ENCODE results near the gene BRD3.

Gene BRD3

DNA sequence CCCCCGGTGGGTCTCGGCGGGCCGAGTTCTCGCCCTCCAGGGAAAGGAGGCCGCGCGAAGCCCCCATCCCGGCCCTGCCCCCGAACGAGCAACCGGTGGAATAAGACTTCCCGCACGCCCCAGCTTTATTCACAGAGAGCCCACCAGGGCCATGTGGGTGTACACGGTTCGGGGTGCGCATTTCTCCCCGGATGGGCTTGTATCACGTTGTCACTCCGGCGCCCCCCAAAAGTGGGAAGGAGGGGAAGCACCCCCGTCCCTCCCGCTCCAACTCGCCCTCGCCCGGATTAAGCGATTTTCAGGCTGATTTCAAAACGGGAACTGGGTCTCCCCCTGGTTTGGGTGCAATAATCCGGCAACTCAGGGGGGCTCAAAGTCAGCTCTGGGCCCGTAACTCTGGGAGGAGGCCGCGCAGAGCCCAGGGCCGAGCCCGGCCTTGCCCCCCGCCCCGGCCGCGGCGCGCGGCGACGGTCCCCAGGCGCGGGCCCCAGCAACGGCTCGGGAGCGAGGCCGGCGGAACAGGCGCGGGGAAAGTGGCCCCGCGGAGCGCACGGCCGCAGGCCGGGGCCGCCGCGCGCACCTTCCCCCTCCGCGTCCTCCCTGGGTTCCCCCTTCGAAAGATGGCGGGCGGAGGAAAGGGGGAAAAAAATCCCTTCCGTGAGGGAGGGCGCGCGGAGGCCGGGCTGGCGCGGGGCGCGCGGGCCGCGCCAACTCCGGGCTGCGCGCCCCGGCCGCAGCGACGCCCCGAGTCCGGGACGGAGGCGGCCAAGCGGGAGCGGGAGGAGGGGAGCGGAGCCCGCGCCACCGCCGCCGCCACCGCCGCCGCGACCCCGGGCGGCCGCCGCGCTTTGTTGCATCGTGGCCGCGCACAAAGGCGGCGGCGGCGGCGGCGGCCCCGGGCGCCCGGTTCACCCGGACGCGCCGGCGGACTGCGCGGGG, 644 bp downstream of the BRD3 start:
- no peak for DNase-seq (ENCODE audit: low read depth)

DNA sequence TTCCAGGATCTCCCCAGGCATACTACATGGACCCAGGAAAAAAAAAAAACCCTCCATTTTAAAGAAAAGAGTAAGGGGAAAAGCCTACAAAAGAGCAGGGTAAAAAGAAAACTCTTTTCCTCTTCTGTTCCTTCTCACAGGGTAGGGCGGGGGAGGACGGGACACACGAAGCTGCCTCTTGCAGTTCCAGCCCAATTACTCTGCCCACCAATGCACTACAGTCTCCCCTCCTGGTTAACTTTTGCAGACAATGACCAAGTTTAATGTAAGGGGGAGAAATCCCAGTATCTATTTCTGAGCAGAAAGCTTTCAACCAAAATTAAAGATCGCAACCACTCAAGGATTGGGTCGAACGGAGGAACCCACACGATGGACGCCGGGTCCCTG, 1.3 kb downstream of the BRD3 start:
- DNase-seq (ENCODE audit: low read depth), result no peak

DNA sequence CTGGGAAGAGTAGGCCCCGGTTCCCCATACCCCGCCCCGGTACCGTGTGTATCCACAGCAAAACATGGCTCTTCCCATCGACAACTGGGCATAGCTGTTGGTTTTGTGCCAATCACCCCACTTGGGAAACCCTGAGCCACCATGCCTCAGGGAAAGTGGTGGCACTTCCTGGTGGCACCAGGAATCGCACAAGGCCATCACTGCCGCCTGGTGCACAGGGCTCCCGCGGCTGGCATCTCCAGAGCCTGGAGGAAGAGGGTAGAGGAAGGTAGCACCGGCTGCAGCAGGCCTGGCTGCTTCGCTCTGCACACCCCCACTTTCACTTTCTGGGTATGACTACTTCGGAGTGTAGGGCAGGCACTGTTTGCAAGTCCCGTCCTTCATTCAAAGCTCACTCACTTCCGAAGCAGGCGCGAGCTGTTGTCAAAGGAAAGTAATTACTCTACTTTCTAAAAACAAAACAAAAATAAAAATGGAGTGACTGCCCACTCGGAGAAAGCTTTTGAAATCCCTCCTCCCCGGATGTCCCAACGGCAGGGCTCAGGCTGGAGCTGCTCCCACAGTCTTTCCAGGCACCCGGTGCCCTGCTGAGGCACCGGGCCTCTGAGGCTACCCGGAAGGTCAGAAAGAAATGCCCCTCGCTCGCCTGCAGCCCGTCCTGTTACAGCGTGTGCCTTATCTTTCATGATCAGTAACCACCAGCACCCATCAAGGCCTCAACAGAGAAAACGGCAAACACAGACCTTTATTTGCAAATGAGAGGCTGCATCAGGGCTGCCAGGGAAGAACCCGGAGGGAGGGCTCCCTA, 2.0 kb downstream of the BRD3 start:
- DNase-seq (ENCODE audit: low read depth), result no peak

DNA sequence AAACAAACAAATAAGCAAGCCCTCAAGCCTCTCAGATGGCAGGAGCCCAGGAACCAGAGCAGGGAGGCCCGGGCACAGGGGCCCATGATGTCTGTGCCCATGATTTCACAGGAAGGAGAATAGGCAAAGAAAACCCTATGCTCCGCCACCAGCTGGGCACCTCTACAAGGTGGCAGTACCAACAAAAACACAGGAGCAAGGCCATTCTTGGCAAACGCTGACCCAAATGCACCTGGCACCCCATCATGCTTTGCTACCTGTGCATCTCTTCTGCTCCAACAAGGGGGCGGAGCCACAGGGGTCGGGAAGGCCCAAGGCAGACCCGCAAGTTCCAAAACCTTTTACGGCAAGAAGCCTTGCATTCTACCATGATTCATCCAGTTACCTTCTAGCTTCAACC, 3.1 kb downstream of the BRD3 start:
- no peak for DNase-seq (ENCODE audit: low read depth)

DNA sequence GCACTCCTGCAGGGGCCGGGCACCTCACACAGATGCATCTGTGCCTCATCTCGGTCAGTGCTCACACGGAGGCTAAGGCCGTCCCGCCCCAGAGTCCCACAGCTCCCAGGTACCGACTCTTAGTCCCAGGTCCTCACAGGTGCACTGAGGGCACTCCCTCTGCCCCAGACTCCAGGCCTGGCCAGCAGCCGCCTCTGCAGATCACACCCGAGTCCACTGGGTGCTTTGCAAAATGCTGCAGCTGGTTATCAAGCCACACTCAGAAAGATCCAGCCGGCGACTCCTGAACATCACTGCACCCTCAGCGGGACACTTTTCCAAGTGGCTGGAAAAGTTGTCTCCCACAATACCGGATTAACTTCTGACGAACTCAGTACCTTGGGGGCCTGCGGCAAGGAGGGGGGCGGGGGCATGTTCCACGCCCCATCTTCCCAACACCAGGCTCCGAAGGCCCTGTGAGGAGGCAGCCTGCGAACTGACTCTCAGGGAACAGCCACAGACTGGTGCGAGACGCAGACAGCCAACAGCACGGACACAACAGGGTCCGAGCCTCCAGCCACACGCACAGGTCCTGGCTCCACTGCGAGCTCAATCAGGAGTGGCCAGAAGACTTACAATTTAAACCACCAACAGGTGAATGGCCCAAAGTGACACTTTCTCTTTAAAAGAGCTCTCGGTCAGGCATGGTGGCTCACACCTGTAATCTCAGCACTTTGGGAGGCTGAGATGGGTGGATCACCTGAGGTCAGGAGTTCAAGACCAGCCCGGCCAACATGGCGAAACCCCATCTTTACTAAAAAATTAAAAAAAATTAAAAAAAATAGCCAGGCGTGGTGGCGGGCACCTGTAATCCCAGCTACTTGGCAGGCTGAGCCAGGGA, 4.0 kb downstream of the BRD3 start:
- DNase-seq (ENCODE audit: low read depth), result no peak

DNA sequence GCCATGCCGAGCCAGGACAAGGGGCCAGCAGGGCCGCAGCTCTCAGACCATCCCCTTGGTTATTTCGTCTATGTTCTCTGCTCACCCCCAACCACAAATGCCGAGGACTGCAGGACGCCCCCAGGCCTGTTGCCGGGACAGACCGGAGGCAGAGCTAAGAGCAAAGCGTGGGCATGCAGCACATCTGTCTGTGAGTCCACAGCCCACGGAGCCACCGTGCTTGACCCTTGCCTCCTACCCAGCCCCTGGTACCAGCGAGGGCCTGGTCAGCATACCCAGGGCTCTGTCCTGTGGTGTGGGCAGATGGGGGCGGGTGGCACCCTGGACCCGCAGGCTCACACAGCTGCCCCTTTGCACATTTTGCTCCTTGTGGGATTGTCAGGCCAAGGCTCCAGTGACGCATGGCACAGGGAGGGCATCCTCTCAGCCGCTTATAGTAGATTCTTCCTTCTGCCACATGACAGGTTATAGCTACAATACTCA, 4.7 kb downstream of the BRD3 start:
- no peak for DNase-seq (ENCODE audit: low read depth)

DNA sequence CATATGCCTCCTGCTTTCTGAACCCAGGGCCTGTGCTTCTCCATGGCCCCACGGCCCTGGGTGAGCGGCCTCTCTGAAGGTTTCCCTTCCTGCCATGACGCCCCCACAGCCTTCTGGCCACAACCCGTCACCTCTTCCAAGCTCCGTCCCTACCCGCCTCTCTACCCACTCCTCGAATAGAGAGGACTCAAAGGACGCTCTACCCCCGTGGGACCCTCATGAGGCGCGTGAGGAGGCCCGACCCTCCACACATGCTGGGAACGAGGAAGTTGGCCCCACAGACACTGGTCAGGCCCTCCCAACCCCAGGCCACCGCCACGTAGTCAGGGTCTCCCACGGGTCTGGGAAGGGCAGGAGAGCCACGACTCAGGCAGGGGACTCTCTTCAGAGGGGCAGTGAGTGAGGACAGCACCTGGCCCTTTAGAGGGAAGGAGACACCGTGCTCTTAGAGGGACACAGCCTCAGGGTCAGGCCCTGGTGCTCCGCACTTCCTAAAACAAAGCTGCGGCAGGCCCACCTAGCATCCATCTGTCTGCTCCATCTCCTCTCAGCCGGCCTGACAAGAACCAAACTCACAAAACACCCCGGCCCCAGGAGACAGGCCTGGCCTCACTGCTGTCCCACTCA, 5.3 kb downstream of the BRD3 start:
- no peak for DNase-seq (ENCODE audit: low read depth)

DNA sequence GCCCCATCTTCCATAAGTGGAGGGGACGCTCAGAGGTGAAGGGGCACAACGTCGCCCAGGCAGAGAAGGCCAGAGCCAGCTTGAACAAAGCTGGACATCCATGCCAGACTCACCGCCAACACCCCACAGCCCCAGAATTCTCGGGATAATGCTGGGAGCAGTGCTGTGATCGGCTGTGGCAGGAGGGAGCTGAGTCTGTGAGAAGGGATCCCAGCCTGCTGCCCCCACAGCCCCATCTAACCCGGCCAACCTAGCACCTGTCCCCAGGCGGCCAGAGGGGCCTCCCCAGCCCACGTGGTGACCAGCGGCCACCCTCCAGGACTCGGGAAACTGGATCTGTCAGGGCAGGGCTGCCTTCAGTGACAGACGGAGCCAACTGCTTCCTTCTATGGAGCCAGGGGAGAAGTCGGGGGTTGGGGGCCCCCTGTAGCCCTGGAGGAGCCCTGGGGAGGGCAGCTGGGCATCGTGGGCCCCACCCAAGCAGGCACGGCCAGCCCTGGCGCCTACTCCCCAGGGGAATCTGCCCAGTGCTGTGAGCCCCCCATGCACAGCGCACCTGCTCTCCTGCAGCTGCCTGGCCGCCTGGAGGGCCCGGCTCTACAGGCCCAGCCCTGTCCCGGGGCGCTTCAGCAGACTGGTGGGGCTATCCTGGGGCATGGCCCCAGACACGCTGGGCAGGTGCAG, 6.0 kb downstream of the BRD3 start:
- no peak for DNase-seq (ENCODE audit: low read depth)

DNA sequence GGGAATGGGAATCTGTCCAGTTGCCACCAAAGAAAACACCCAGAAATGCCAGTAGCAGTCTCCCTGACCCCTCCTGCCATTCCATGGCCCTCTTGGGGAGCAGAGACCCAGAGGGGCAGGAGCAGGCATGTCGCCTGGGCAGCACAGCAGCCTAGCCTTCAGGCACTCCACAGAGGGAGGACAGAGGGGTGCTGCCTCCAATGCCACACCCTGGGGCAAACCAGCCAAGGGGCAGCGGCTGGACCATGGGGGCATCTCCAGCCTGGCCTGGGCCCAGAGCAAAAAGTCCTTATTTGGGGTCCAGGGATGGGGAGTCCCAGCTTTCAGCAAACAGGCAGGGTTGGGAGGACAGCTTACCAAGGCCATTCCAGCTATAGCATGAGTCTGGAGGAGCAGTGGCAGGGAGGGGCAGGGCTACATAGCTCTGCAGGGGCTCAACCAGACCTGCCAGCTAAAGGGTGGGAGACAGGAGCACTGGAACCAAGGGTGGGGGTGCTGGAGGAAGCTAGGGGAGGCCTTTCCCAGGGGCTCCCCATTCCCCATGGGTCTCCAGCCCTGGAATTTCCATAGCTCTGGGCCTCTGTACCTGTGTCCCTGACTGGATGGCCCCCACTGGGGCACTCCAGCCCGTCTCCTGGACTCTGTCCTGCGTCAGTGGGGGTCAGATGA, 6.7 kb downstream of the BRD3 start:
- no peak for DNase-seq (ENCODE audit: low read depth)

DNA sequence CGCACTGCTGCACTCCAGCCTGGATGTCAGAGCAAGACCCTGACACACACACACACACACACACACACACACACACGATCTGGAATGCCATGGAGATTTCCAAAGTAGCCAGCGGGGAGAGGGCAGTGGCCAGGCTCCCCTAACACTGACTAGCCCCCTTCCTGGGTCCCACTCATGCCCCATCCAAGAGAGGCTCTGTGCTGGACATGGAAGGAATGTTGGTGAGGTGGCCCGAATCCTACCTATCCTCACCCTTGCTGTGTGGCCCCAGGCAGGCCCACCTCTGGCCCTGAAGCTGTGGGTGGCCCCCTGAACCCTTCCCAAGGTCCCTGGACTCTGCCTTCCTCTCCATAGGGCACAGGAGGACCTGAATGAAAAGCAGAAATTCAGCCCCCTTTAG, 7.3 kb downstream of the BRD3 start:
- DNase-seq (ENCODE audit: low read depth), result no peak

DNA sequence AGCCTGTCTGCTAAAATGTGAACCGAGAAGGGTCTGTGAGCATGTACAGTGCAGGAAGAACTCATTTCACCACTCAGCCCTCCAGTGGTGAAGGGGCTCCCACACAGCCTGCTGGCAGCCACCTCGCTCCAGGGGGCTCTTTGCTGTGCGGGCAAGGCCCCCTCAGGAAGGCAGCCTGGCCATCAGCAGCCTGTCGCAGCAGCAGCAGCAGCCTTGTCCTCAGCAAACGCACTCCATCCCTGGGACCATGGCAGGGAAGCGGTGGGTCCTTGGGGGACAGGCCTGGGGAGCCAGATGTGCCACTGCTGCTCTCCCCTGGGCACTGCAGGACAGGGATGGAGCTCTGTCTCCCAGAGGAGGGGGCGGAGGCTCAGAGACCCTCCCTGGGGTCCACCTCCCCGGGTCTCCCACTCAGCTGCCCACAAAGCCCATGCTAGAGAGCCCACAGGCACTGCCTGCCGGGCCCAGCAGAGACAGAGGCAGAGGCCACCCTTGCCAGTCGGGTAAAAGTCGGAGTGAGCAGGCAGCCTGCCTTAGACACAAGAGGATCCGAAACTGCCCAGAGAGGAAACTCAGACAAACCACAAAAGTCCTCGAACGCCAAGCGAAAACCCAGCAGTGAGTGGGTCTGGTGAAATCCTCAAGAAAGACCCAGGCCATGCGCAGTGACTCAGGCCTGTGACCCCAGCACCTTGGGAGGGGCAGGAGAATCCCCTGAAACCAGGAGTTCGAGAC, 8.0 kb downstream of the BRD3 start:
- no peak for DNase-seq (ENCODE audit: low read depth)

DNA sequence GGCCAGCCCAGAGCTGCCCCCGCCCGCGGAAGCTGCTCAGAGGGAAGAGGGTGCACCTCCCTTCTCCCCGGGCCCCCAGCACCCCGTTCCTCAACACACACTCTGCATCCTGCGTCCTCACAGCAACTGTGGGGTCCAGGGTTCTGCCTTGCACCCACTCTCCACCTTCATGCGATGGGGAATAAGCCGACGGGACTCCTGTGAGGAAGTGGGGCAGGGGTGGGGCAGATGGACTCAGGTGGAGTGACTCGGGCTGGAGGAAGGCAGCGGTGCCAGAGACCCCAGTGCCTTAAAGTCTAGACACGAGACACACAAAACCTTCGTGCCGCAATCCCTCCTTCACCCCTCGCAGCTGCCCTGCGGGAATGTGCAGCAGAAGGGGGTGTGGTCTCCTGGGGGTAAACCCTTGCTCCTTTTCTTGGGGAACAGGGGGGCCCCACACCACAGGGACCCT, 8.6 kb downstream of the BRD3 start:
- no peak for DNase-seq (ENCODE audit: low read depth)

DNA sequence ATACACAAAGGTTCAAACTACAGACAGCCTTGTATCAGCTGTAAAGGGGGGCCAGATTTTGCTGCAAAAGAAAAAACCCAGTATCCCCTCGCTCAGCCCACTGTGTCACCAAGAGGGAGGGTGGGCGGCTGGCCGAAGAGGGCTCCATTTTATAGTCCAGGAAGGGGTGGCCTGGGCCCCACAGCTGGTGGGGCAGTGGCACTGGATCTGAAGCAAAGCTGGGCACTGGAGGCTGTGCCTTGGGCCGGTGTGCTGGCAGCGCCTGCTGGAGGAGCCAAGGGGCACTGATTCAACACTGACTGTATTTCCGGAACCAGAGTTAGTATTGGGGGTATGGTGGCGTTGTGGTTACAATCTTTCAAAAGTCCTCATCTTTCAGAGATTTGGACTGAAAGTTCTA, 9.1 kb downstream of the BRD3 start:
- no peak for DNase-seq (ENCODE audit: low read depth)

DNA sequence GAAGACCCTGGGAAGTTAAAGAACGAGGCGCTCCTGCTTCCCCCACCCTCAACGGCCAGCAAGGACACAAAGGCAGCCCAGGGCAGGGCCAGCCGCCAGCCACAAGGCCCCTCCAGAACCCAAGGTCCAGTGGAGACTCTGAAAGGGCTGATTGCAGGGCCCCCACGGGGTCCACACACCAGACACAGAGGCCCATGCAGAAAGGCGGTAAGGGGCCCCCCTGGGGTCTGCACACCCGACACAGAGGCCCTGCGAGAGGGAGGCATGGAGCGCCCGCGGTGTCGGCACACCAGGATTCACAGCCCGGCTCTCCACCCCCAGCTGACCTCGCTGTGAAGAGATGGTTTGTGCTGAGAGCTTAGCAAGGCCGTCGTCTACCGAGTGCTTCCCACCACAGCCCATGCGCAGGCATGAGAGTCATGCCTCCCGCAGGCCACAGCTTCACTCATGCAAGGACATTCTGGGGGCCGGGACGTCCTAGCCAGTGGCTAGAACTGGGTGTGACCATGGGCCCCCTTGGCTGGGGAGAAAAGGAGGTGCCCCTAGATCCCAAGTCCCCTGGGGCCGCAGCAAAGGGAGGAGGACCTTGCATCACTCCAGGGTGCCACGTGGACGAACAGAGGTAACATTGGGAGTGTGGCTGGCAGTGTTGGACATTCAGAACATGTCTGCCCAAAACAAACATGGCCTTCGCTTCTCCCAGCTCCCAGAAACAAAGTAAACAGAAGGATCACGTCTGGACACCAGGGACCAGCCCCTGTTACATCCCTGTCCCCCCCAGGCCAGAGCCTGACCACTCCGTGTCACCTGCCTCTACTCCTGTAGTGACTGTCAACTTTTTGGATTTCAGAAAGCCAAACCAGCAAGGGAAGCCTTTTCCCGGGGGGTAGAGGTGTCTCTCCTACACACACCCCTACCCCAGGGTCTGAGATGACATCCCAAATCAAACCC, 9.8 kb downstream of the BRD3 start:
- no peak for DNase-seq (ENCODE audit: low read depth)

DNA sequence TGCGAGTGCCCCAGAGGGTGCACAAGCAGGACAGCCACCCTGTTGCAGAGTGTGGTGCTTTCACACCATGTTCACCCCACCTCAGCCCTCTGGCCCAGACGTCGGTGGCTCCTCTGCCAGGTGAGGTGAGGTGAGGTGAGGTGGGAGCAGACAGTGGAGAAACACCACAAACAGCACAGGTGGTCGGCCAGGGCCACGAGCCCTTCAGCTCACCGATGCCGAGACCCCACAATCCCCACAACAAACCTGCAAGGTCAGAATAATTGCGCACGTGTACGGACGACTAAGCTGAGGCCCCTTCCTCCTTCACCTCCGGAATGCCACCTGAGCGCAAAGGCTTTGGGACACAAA, 10.5 kb downstream of the BRD3 start:
- DNase-seq (ENCODE audit: low read depth), result no peak

DNA sequence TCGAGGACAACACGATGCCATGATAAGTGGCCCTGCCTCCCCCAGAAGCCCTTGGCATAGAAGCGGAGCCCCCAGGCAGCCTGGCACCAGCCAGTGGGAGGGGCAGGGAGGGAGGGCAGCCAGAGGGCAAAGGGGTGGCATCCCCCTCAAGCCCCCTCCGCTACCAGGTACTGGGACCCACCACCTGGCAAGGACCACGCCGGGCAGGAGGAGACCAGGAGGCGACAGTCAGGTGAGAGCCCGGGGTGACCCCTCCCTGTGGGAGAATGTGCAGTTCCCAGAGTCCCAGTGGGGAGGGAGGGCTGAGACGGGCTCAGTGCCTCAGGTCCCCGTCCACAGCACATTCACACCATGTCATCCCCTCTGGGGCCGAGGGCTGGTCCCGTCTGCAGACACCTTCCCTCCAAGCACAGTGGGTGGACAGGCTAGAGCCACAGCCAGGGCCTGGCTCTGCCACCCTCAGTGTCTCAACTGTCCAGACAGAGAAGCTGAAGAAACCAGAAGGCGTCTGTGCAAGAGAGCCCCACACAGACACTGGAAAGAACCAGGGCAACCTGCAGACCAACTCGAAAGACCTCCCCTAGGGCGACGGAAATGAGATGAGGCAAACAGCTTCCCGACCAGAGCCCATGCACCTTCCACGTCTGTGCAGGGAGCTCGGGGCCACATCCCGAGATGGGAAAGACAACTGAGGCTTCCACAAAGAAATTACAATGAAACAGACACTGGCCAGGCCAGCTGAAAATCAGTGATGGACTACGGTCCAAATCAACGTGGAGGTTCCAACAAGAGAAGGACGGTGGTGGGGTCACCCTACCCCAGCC, 11.1 kb downstream of the BRD3 start:
- DNase-seq (ENCODE audit: low read depth), result no peak

DNA sequence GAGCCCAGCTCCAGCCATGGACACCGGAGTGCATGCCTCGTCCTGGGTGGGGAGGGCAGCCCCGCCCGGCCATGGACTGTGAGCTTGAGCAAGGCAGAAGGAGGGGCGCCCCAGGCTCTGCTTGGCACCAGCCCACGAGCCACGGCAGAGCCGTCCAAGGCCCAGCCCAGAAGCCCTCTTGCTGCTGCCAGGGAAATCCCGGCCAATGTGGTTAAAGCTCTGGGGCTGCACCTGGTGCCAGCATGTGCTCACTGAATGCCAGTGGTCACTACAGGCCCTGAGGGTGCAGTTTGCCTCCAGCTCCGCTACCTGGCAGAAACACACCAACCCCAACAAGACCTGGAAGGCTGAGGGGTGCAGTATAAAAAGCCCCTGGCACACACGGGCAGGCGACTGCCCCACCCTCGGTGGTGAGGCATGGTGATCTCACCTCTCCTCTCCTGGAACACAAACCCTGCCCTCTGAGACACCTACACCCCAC, 11.8 kb downstream of the BRD3 start:
- DNase-seq (ENCODE audit: low read depth), result no peak
